Uterus (tissue), 2 donors: ENCODE data around the gene RBM24.

ENCODE experiments used
- CTCF ChIP-seq, 4 experiments: fragments of 200-600 bp in 2 of 4; fragments of 450-650 bp in 2 of 4; sonication (generic) in 2 of 4; IDR thresholded peaks; one replicate each; pipeline ENCODE4 v1.5.1; 2016 to 2019; ENCODE audit warnings: antibody characterized with exemption in 4 of 4, mild to moderate bottlenecking in 2 of 4, moderate library complexity in 1 of 4
- POLR2A ChIP-seq, 2 donors: fragments of 450-650 bp; IDR thresholded peaks; one replicate each; pipeline ENCODE4 v1.6.1; 2016; ENCODE audit warnings: antibody characterized with exemption in 2 of 2, mild to moderate bottlenecking in 1 of 2, moderate library complexity in 1 of 2

GRCh38 chr6:17341891-17342290, 60.7 kb downstream of the RBM24 start:
- no peak for TF ChIP-seq CTCF (IDR thresholded peaks at IDR 0.05)
- TF ChIP-seq POLR2A (IDR thresholded peaks at IDR 0.05) = no peak
